Measurements from ENCODE around the gene CLEC4F.
"Not testable (repeated sequence)": the region's sequence is repeated elsewhere in the genome, so short reads cannot be mapped to it uniquely, and the experiment has no call there.

Gene CLEC4F

DNA sequence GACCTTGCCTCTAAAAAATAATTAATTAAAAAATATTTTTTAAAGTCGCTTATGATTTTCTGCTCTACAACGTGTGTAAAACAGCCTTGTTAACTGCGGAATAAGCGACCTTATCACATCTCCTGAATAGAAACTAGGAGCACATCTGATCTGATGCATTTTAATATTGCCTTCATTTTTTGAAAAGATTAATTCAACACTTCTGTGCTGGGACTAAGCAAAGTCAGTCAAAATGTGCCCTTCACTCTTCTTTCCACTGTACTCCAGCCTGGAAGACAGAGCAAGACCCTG lies 12.6 kb downstream of the CLEC4F start:
- H3K36me3 ChIP-seq (ENCODE audit: control insufficient read depth in 5 of 5, insufficient read depth in 5 of 5, low read length in 5 of 5) = peaks cover 0 to 3% (median 0%) of the 10 kb centered on the region in 5 donors
- H3K9ac ChIP-seq (ENCODE audit: low read length in 5 of 5) = no peak overlapping the region
- no peaks in the 10 kb centered on the region for H3K9me3 ChIP-seq (ENCODE audit: control insufficient read depth in 5 of 5, low read length in 5 of 5)
- H3K4me3 ChIP-seq (ENCODE audit: low read depth in 1 of 5, low read length in 5 of 5) = no peak overlapping the region
- H3K27me3 ChIP-seq (ENCODE audit: control insufficient read depth in 5 of 5, insufficient read depth in 4 of 5, low read length in 5 of 5) = peaks cover 0 to 5% (median 0%) of the 10 kb centered on the region in 5 donors
- H3K27ac ChIP-seq (ENCODE audit: low read depth, low read length) = no peak overlapping the region
- H3K4me1 ChIP-seq (ENCODE audit: control insufficient read depth in 5 of 5, insufficient read depth in 5 of 5, low read length in 5 of 5) = no peaks in the 10 kb centered on the region

DNA sequence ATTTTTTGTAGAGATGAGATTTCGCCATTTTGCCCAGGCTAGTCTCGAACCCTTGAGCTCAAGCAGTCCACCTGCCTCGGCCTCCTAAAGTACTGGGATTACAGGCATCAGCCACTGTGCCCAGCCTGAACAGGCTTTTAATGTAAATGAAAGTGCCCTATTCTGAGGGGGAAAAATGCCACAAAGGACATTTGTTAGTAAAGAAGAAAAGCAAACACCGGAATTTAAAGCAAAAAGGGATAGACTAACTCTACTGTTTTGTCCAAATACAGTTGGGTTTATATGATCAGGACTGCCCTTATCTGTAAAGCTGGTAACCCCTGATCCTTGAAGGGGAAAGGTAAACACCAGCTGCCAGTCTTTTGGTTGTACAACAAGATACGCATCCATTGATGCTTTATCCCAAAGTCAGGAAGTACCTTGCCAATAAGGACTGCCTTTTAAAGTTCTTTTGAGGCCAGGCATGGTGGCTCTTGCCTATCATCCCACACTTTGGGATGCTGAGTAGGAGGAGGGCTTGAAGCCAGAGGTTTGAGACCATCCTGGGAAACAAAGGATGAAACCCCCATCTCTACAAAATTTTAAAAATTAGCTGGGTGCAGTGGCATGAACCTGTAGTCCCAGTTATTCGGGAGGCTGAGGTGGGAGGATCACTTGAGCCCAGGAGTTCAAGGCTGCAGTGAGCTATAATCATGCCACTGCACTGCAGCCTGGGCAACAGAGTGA lies 13.1 kb downstream of the CLEC4F start:
- no peak overlapping the region for H3K9ac ChIP-seq (ENCODE audit: low read length in 5 of 5)
- peaks cover 0 to 3% (median 0%) of the 10 kb centered on the region in 5 donors for H3K36me3 ChIP-seq (ENCODE audit: control insufficient read depth in 5 of 5, insufficient read depth in 5 of 5, low read length in 5 of 5)
- H3K27me3 ChIP-seq (ENCODE audit: control insufficient read depth in 5 of 5, insufficient read depth in 4 of 5, low read length in 5 of 5) = peaks cover 0 to 5% (median 0%) of the 10 kb centered on the region in 5 donors
- no peak overlapping the region for H3K4me3 ChIP-seq (ENCODE audit: low read depth in 1 of 5, low read length in 5 of 5)
- H3K4me1 ChIP-seq (ENCODE audit: control insufficient read depth in 5 of 5, insufficient read depth in 5 of 5, low read length in 5 of 5) = no peaks in the 10 kb centered on the region
- no peak overlapping the region for H3K27ac ChIP-seq (ENCODE audit: low read depth, low read length)
- H3K9me3 ChIP-seq (ENCODE audit: control insufficient read depth in 5 of 5, low read length in 5 of 5) = no peaks in the 10 kb centered on the region

- peaks cover 0 to 5% (median 0%) of the 10 kb centered on the region in 5 donors for H3K27me3 ChIP-seq (ENCODE audit: control insufficient read depth in 5 of 5, insufficient read depth in 4 of 5, low read length in 5 of 5)
- no peak overlapping the region for H3K27ac ChIP-seq (ENCODE audit: low read depth, low read length)
- H3K4me1 ChIP-seq (ENCODE audit: control insufficient read depth in 5 of 5, insufficient read depth in 5 of 5, low read length in 5 of 5) = no peaks in the 10 kb centered on the region
- no peak overlapping the region for H3K9ac ChIP-seq (ENCODE audit: low read length in 5 of 5)
- H3K9me3 ChIP-seq (ENCODE audit: control insufficient read depth in 5 of 5, low read length in 5 of 5) = no peaks in the 10 kb centered on the region
- H3K4me3 ChIP-seq (ENCODE audit: low read depth in 1 of 5, low read length in 5 of 5) = no peak overlapping the region
- peaks cover 0 to 3% (median 0%) of the 10 kb centered on the region in 5 donors for H3K36me3 ChIP-seq (ENCODE audit: control insufficient read depth in 5 of 5, insufficient read depth in 5 of 5, low read length in 5 of 5)
Measured at GRCh38 chr2:70806620-70807019, 13.8 kb downstream of the CLEC4F start.

DNA sequence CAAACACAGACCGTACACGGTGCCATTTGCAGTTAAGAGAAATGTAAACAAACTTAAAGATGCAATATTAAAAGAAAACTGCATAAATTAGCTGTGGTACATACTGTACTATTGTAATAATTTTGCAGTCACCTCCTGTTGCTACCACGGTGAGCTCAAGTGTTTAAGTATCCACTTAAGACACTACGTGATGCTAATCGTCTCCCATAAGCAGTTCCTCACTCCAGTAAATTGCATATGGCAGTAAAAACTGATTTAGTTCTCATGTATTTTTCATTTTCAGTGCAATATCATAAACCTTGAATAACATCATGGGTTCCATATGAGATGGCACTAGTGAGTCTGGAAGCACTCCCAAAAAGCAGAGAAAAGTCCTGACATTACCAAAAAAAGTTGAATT lies 14.4 kb downstream of the CLEC4F start:
- no peak overlapping the region for H3K4me3 ChIP-seq (ENCODE audit: low read depth in 1 of 5, low read length in 5 of 5)
- no peak overlapping the region for H3K27ac ChIP-seq (ENCODE audit: low read depth, low read length)
- no peaks in the 10 kb centered on the region for H3K4me1 ChIP-seq (ENCODE audit: control insufficient read depth in 5 of 5, insufficient read depth in 5 of 5, low read length in 5 of 5)
- no peak overlapping the region for H3K9ac ChIP-seq (ENCODE audit: low read length in 5 of 5)
- H3K27me3 ChIP-seq (ENCODE audit: control insufficient read depth in 5 of 5, insufficient read depth in 4 of 5, low read length in 5 of 5) = peaks cover 0 to 5% (median 3%) of the 10 kb centered on the region in 5 donors
- peaks cover 0 to 5% (median 0%) of the 10 kb centered on the region in 5 donors for H3K9me3 ChIP-seq (ENCODE audit: control insufficient read depth in 5 of 5, low read length in 5 of 5)
- peaks cover 0 to 3% (median 0%) of the 10 kb centered on the region in 5 donors for H3K36me3 ChIP-seq (ENCODE audit: control insufficient read depth in 5 of 5, insufficient read depth in 5 of 5, low read length in 5 of 5)

- no peaks in the 10 kb centered on the region for H3K36me3 ChIP-seq (ENCODE audit: control insufficient read depth in 5 of 5, insufficient read depth in 5 of 5, low read length in 5 of 5)
- no peak overlapping the region for H3K27ac ChIP-seq (ENCODE audit: low read depth, low read length)
- peaks cover 0 to 6% (median 4%) of the 10 kb centered on the region in 5 donors for H3K27me3 ChIP-seq (ENCODE audit: control insufficient read depth in 5 of 5, insufficient read depth in 4 of 5, low read length in 5 of 5)
- H3K9me3 ChIP-seq (ENCODE audit: control insufficient read depth in 5 of 5, low read length in 5 of 5) = peaks cover 2 to 14% (median 9%) of the 10 kb centered on the region in 5 donors
- no peak overlapping the region for H3K4me3 ChIP-seq (ENCODE audit: low read depth in 1 of 5, low read length in 5 of 5)
- H3K4me1 ChIP-seq (ENCODE audit: control insufficient read depth in 5 of 5, insufficient read depth in 5 of 5, low read length in 5 of 5) = peaks cover 0 to 3% (median 0%) of the 10 kb centered on the region in 5 donors
- no peak overlapping the region for H3K9ac ChIP-seq (ENCODE audit: low read length in 5 of 5)
Measured at GRCh38 chr2:70801607-70802263, 18.7 kb downstream of the CLEC4F start.

DNA sequence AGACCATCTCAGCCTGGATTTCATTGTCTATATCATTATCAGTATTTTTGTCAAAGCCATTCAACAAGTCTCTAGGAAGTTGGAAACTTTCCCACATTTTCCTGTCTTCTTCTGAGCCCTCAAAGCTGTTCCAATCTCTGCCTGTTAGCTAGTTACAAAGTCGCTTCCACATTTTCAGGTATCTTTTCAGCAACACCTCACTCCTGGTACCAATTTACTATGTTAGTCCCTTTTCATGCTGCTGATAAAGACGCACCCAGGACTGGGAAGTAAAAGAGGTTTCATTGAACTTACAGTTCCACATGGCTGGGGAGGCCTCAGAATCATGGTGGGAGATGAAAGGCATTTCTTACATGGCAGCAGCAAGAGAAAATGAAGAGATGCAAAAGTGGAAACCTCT lies 20.7 kb downstream of the CLEC4F start:
- Histone ChIP-seq H3K9ac (ENCODE audit: low read length in 5 of 5) (no peak overlapping the region), H3K4me3 (ENCODE audit: low read depth in 1 of 5, low read length in 5 of 5) (no peak overlapping the region), H3K36me3 (ENCODE audit: control insufficient read depth in 5 of 5, insufficient read depth in 5 of 5, low read length in 5 of 5) (no peaks in the 10 kb centered on the region), H3K4me1 (ENCODE audit: control insufficient read depth in 5 of 5, insufficient read depth in 5 of 5, low read length in 5 of 5) (peaks cover 0 to 3% (median 0%) of the 10 kb centered on the region in 5 donors), H3K27ac (ENCODE audit: low read depth, low read length) (no peak overlapping the region), H3K27me3 (ENCODE audit: control insufficient read depth in 5 of 5, insufficient read depth in 4 of 5, low read length in 5 of 5) (peaks cover 0 to 6% (median 4%) of the 10 kb centered on the region in 5 donors), H3K9me3 (ENCODE audit: control insufficient read depth in 5 of 5, low read length in 5 of 5) (peaks cover 2 to 14% (median 9%) of the 10 kb centered on the region in 5 donors)

DNA sequence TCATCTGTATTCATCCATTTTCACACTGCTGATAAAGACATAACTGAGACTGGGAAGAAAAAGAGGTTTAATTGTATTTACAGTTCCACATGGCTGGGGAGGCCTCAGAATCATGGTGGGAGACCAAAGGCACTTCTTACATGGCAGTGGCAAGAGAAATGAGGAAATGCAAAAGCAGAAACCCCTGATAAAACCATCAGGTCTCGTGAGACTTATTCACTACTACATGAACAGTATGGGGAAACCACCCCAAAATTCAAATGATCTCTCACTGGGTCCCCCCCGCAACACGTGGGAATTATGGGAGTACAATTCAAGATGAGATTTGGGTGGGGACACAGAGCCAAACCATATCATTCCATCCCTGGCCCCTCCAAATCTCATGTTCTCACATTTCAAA lies 22.4 kb downstream of the CLEC4F start:
- H3K27me3 ChIP-seq (ENCODE audit: control insufficient read depth in 5 of 5, insufficient read depth in 4 of 5, low read length in 5 of 5); H3K27ac ChIP-seq (ENCODE audit: low read depth, low read length); H3K4me3 ChIP-seq (ENCODE audit: low read depth in 1 of 5, low read length in 5 of 5); H3K36me3 ChIP-seq (ENCODE audit: control insufficient read depth in 5 of 5, insufficient read depth in 5 of 5, low read length in 5 of 5); H3K4me1 ChIP-seq (ENCODE audit: control insufficient read depth in 5 of 5, insufficient read depth in 5 of 5, low read length in 5 of 5); H3K9ac ChIP-seq (ENCODE audit: low read length in 5 of 5): not testable (repeated sequence)
- peaks cover 2 to 14% (median 9%) of the 10 kb centered on the region in 5 donors for H3K9me3 ChIP-seq (ENCODE audit: control insufficient read depth in 5 of 5, low read length in 5 of 5)

DNA sequence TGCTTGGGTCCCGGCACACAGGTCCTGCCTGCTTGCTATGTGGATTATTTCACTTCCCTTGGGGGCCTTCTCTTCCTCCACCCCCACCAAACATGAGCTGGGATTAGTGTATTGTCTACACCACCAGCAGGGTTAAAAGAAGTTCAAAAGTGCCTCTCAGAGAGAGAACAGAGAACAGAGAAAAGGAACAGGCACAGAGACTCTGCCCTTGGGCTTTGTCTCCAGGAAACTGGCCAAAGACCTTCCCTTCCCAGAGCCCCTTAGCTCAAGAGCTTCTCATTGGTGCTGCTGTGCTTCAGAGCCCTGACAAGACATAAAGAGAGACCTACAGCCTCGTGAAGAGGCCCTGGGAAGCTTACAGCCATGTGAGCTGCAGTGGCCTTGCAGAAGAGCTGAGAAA lies 22.9 kb downstream of the CLEC4F start:
- H3K36me3 ChIP-seq (ENCODE audit: control insufficient read depth in 5 of 5, insufficient read depth in 5 of 5, low read length in 5 of 5) = no peaks in the 10 kb centered on the region
- H3K9ac ChIP-seq (ENCODE audit: low read length in 5 of 5) = no peak overlapping the region
- peaks cover 2 to 14% (median 9%) of the 10 kb centered on the region in 5 donors for H3K9me3 ChIP-seq (ENCODE audit: control insufficient read depth in 5 of 5, low read length in 5 of 5)
- H3K27ac ChIP-seq (ENCODE audit: low read depth, low read length) = no peak overlapping the region
- H3K4me1 ChIP-seq (ENCODE audit: control insufficient read depth in 5 of 5, insufficient read depth in 5 of 5, low read length in 5 of 5) = peaks cover 0 to 3% (median 0%) of the 10 kb centered on the region in 5 donors
- no peak overlapping the region for H3K4me3 ChIP-seq (ENCODE audit: low read depth in 1 of 5, low read length in 5 of 5)
- H3K27me3 ChIP-seq (ENCODE audit: control insufficient read depth in 5 of 5, insufficient read depth in 4 of 5, low read length in 5 of 5) = peaks cover 0 to 7% (median 6%) of the 10 kb centered on the region in 5 donors

GRCh38 chr2:70796262-70796661 lies 24.1 kb downstream of the CLEC4F start:
- H3K4me3 ChIP-seq (ENCODE audit: low read depth in 1 of 5, low read length in 5 of 5) = no peak overlapping the region
- H3K9ac ChIP-seq (ENCODE audit: low read length in 5 of 5) = no peak overlapping the region
- peaks cover 0 to 11% (median 7%) of the 10 kb centered on the region in 5 donors for H3K27me3 ChIP-seq (ENCODE audit: control insufficient read depth in 5 of 5, insufficient read depth in 4 of 5, low read length in 5 of 5)
- peaks cover 0 to 3% (median 0%) of the 10 kb centered on the region in 5 donors for H3K4me1 ChIP-seq (ENCODE audit: control insufficient read depth in 5 of 5, insufficient read depth in 5 of 5, low read length in 5 of 5)
- no peak overlapping the region for H3K27ac ChIP-seq (ENCODE audit: low read depth, low read length)
- H3K36me3 ChIP-seq (ENCODE audit: control insufficient read depth in 5 of 5, insufficient read depth in 5 of 5, low read length in 5 of 5) = no peaks in the 10 kb centered on the region
- peaks cover 2 to 13% (median 7%) of the 10 kb centered on the region in 5 donors for H3K9me3 ChIP-seq (ENCODE audit: control insufficient read depth in 5 of 5, low read length in 5 of 5)
